HG02981 (cell line): ENCODE results near the gene LRPAP1.

Experiments used
- ATAC-seq: cut with Tn5 transposase; IDR thresholded peaks from one replicate; pipeline ENCODE4 v1.9.1; 2021; ENCODE audit warnings: mild to moderate bottlenecking, moderate library complexity; ENCODE audit not compliant: unreplicated experiment

Gene LRPAP1

DNA sequence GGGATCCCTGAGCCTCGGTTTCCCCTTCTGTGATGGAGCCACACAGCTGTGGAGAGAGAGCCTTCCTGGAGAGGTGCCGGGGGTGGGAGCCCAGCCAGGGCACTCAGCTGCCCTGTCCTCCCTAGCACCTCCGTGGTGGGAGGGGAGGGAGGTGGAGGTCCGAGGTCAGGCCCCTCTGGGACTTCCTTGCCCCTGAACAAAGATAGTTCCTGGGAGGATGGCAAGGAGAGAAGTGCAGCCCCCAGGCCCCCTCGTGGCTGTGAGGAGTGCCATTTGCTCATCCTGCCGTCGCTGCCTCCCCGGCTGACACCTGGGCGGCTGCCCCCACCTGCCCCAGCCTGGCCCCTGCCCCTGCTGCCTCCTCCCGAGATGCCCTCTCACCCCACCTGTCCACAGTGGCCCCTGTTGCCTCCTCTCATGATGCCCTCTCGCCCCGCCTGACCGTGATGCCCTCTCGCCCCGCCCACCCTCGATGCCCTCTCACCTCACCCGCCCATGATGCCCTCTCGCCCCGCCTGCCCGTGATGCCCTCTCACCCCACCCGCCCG, 56.4 kb downstream of the LRPAP1 start:
- ATAC-seq, result no peak

DNA sequence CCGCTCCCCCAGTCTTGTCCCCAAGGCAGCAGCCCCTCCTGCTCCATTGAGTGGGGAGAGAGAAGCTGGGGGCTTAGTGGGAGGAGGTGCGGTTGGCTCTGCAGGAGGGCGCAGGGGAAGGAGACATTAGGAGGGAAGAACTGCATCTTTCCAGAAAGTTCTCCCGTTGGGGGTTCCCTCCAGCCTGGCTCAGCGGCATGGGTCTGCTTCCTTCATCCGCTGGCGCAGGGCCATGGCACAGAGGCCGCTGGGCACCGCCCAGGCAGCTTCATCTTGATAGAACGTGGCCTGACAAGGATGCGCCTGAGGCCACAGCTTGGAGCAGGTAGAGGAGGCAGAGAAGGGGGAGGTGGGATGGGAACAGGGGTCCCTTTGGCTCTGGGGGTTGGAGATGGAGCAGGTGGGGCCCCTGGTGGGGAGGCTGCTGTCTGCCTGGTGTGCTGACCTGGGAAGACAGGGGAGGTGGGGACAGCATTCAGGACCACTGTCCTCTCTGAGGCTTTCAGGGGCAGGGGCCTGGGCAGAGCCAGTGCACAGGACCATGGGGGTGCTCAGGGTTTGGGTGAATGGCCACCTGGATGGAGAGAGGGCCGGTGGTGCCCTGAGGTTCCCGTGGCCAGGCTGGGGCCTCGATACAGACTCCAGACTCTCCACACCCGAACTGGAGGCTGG, 57.0 kb downstream of the LRPAP1 start:
- no peak for ATAC-seq

DNA sequence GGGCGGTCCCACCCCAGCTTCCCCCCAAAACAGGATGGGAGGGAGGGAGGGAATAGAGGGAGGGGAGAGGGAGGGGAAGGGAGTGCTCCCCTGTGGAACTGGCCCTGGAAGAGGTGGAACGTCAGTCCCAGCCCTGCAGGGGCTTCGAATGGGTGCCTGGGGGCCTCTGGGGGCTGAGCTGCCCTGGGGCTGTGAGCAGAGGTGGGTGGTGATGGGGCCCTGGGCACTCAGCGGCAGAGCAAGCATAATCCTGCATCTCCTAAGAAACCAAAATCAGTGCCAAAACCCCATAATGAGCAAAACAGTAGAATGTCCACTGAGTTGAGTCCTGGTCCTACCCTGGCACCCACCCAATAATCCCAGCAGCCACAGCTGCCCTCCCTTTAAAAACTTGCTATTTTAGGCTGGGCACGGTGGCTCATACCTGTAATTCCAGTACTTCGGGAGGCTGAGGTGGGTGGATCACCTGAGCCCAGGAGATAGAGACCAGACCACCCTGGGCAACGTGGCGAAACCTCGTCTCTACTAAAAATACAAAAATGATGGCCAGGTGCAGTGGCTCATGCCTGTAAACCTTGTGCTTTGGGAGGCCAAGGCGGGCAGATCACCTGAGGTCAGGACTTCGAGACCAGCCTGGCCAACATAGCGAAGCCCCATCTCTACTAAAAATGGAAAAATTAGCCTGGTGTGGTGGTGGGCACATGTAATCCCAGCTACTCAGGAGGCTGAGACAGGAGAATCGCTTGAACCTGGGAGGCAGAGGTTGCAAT, 58.0 kb downstream of the LRPAP1 start:
- ATAC-seq, result no peak

DNA sequence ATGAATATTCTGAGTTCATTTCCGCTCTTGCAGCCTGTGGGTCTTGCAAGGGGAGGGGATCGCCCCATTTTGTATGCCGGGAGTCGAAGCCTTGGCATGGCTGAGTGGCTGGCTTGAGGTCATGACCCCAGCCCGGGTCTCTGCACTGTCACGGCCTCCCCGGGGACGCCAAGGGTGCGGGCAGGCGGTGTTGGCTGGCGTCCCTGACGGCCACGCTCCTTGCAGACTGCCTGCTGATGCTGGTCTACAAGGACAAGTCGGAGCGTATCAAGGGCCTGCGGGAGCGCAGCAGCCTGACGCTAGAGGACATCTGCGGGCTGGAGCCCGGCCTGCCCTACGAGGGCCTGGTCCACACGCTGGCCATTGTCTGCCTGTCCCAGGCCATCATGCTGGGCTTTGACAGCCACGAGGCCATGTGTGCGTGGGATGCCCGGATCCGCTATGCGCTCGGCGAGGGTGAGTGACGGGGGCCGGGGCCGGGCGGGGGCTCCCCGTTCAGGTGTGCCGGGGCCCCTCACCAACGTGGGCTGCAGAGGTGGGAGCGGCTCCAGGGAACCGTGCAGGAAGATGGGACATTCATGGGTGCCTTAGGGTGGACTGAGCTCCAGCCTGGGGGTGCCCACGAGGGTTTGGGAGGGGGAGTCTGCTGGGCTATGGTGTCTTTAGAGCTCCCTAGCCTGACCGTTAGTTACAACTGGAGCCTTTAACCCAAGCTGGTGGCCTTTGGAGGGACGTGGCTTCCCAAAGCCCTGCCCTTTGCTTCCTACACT, 58.9 kb downstream of the LRPAP1 start:
- ATAC-seq, result no peak

DNA sequence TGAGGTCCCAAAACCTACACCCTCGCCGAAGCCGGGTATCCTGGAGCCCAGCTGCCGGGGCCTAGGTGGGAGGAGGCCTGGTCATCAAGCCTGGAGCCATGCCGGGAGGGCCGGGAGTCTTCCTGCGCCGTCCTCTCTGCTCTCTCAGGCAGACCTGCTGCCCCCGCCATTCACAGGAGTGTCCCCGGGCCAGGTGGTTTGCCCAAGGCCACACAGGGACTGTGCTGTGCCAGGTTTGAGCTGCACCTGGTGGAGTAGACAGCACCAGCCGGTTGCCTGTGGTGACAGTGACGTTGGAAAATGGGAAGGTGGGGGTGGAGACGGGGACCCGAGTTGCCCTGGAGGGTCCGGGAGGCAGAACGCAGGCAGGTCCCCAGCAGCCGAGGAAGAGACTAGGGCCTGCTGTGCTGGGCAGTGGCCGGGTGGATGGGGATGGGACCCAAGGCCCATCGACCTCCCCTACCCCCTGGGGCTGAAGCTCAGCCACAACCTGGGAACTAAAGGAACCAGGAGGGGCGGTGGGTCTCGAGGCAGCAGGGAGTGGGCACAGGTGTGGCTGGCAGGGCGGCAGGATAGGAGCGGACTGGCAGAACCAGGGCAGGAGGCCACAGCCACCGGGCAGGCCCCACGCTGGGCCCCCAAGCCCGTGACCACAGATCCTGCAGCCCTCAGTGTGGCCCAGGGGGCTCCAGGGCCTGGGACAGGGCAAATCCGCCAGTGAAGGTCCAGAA, 59.6 kb downstream of the LRPAP1 start:
- ATAC-seq, result no peak

DNA sequence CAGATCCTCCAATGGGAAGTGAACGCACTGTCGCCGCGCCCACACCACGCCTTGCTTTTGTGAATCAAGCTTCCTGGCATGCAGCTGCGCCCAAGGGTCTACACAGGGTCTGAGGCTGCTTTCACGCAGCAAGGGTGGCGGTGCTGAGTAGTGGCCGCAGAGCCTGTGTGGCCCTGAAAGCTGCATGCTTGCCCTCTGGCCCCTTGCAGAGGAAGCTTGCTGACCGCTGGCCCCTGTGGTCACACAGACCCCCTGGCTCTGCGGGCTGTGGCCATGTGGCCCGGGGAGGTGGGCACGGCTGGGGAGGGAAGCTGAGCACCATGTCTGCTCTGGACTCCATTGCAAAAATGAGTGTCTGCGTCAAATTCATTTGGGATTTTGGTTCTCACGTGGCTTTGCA, 60.3 kb downstream of the LRPAP1 start:
- ATAC-seq, result no peak

DNA sequence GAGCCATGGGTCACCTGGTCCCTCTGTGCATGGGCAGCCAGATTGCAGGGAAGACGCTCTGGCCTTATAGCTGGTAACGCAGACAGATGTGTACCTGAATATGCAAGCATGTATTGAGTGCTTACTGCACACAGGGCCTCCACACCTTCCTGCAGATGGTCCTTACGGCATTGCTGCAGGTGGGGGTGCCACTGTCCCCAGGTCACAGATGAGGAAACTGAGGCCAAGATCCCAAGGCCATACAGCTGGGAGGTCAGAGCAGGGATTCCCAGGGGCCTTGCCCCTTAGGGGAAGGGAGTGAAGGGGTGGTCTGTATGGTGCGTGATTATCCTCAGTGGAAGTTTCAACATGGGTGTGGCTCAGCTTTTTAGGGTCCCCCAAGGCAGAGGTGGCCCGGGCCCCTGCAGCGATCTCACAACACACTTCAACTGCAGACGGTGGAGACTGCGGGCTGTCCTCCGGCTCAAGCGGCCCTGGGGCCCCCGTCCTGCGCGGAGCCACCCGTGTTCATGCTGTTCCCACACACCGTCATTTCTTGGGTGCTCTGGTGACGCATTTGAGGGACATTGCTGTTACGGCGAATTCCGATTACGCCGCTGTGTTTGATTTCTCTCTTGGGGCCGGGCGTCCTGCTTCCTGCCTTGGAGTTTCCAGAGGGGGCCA, 61.0 kb downstream of the LRPAP1 start:
- ATAC-seq, result no peak

DNA sequence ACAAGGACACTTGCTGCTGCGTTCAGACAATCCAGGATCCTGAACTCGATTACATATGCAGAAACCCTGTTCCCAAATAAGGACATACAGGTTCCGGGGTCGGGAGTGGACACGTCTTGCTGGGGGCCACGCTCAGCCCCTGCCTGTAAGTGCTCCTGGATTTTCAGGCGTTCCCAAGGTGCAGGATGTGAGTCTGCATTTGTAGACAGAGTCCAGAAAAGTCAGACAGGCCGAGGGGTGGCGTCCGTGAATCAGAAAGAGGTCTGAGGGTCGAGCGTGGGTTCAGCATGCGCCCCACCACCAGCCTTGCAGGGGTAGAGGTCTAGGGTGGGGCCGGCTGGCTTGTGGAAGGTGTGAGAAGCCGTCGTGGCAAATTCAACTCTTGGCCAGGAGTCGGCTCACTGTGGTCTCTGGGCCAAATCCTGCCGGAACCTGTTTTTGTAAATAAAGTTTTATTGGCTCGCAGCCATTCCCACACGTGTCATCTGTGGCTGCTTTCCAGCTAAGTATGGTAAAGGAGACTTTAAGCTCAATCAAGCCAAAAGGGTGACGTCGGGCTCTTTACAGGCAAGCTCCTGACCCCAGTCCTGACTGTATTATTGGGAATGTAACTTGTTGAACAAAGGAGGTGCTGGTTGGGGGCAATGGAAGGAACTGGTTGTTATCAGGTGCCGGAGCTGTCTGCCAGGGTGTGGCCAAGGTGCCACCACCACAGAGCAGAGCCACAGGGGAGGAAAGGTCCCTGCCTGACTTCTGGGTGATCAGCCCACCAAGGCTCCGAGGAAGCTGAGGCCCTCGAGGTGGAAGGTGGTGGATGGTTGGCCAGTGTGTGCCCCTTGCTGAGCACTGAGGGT, 61.8 kb downstream of the LRPAP1 start:
- no peak for ATAC-seq

DNA sequence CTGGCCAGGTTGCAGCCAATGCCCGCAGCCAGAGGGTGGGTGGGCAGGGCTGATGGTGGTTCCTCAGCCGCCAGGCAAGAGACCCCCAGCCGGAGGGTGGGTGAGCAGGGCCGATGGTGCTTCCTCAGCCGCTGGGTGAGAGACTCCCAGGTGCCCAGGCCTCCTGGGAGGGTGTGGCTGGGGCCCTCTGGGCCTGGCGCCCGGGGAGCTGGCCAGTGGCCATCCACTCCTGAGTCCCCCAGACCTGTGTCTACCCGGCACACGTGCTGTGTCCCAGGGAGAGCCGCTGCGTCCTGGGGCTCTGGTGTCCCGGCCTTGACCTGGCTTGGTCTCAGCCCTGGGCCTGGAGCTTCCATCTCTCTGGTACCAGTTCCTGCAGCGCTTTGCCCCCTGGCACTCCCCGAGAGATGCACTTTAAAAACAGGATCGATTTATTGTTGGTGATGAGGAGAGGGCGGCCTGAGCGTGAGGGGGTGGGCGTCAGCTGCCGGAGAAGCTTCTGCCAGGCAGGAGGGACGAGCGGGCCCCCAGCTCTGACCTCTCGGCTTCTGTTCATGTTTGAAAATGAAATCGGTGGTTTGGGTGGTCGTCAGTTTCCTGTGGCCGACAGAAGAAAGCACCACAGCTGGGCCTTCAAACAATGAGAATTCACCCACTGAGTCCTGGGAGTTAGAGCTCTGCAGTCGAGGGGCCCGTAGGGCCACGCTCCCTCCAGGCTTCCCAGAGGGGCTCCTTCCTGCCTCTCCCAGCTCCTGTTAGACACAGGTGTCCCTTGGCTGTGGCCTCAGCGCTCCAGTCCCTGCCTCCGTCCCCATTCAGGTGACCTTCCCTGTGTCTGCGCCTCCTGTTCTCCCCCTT, 62.6 kb downstream of the LRPAP1 start:
- no peak for ATAC-seq

DNA sequence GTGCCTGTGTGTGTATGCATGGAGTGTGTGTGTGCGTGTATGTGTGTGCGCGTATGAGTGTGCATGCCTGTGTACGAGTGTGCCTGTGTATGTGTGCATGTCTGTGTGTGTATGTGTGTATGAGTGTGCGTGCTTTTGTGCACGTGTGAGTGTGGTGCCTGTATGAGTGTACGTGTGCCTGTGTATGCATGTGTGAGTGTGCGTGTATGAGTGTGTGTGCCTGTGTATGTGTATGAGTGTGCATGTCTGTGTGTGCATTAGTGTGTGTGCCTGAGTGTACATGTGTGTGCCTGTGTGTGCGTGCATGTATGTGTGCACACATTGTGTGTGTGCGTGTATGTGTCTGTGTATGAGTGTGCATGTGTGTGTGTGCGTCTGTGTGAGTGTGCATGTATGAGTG, 63.4 kb downstream of the LRPAP1 start:
- ATAC-seq, result no peak

DNA sequence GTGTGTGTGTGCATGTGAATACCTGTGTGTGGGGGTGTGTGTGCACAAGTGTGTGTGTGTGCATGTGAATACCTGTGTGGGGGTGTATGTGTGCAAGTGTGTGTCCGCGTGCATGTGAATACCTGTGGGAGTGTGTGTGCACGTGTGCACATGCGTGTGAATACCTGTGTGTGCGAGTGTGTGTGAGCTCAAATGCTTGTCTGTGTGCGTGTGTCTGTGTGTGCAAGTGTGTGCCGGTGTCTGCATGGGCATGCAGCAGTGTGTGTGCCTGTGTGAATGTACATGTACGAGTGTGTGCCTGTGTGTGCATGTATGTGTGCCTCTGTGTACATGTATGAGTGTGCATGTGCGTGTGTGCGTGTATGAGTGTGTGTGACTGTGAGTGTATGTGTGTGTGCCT, 64.1 kb downstream of the LRPAP1 start:
- ATAC-seq, result no peak

DNA sequence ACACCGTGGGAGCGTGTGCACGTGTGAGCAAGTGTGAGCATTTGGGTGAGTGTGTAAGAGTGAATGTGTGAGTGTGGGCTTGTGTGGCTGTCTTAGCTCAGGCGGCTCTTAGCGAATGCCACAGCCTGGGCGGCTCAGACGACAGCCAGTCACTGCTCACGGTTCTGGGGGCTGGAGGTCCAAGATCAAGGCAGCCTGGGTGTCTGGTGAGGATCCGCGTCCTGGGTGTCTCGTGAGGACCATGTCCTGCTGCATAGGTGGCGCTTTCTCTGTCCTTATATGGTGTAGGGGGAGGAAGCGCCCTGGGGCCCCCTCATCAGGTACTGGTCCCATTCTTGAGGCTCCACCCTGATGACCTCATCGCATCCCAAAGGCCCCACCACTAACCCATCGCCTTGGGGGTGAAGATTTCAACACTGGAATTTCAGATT, 64.6 kb downstream of the LRPAP1 start:
- no peak for ATAC-seq

DNA sequence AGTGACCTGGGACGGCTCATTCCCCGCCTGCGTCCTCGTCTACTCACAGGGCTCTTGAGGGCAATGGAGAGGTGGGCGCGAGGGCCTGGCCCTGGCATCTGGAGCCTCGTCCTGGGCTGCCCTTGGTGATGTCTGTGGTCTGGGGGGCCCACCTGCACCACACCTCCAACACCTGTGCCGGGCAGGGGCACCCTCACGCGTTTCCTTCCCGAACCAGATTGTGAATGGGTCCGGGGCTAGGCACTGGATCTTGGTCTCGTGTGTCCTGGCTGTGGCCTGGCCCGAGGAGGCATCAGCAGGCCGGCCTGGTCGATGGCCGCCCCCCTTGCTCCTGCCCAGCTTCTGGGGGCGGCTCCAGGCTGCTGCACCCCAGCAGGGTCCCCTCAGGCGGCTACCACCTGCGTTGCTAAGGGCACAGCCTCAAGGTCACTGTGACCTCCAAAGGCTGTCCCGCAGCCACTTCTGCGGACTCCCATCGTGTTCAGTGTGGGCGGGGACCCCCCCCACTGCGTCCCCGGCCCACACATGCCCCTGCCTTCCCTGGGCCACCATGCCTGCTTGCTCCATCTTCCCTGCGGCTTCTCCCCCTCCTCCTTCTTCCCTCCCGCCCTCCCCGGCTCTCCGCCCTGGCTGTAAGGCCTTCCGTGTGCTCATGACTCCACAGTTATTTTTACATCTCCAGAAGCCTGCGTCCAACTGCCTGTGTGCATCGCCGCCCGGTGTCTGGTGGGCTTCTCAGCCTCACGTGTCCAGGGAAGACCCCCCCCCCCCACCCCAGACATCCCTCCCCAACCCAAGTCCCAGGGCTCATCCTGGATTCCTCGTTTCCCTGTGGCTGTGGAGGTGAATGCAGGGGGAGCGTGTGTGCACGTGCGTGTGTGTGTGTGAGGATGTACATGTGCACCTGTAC, 65.3 kb downstream of the LRPAP1 start:
- no peak for ATAC-seq

DNA sequence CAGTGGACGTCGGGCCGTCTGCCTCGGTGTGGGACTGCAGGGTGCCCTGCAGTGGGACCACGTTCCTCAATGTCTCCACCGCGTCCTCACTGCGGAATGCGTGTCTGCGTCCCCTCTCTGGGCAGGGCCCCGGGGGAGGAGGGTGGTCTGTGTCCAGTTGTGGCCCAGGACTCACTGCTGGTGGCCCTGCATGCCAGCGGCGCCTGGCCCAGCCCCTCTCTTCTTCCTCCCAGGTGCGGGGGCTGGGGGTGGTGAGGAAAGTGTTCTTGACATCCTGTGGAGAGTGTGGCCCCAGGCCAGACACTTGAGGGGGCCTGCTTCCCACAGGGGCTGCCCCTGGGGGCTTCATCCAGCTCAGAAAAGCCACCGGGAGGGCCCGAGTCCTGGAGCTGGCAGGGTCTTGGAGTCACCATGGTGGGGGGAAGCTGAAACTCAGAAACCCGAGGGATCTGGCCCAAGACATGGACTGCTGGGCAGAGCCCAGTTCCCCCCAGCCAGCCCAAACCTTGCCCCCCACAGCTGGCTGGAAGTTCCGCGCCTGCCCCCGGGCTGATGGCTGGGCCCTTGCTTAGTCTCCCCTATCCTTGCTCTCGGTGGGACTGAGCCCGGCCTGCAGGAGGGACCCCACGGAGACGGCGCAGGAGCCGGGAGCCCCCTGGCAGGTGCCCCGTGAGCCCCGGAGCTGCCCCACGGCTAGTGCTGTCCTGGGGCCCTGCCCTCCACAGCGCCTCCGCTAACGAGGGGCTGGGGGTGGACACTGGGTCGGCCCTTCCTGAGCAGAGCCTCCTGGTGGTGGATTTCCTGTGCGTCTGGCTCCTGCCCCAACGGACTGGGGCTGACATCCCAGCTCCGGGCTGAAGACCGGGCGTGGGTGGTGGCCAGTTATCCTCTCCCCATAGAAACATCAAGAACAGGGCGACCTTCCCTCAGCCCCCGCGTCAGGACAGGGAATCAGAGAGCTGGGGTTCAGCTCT, 66.2 kb downstream of the LRPAP1 start:
- ATAC-seq, result no peak

DNA sequence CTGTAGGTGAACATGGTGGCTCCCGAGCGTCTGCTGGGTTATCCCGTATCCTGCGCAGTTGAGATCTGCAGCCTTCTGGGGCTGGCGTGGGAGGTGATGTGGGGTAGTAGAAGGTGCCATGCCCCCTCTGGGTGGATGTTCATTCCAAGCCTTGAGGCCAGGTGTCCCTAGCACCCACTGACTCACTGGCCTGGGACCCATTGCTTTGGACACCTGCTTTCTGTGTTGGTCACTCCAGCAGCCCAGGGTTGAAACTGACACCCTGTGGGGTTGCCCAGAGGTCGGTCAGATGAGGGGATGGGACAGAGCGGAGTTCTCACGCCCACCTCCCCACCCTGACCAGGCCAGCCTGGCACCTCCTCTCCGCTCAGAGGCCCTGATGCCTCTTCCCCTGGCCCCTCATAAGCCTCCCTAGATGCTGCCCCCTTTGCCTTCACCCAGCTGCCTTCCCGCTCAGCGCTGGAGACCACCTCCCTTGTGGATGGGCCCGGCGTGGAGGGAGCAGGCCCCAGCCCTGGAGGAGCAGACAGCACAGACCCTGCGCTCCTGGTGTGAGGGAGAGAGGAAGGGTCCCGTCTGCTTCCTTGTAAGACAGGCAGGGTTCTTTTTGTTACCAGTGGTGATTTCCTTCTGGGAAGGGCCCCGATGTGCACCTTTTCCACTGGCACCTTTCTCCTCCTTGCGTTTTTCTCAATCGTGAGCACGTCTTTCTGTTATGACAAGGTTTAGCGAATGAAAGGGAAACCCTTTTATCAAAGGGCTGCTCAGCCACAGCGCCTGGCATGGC, 67.1 kb downstream of the LRPAP1 start:
- ATAC-seq, result no peak
